BLaER1 (cell line): ENCODE results near the gene TUSC7.

Experiments used
- H3K27ac ChIP-seq: shearing (Covaris generic); formaldehyde crosslinking; 2 replicates; pipeline ENCODE4 v1.8.1; 2022
- H3K27me3 ChIP-seq: shearing (Covaris generic); formaldehyde crosslinking; 2 replicates; pipeline ENCODE4 v1.8.1; 2022
- H3K36me3 ChIP-seq: shearing (Covaris generic); formaldehyde crosslinking; 2 replicates; pipeline ENCODE4 v1.8.1; 2022
- H3K4me1 ChIP-seq: shearing (Covaris generic); formaldehyde crosslinking; 2 replicates; pipeline ENCODE4 v1.8.1; 2022
- H3K4me2 ChIP-seq: shearing (Covaris generic); formaldehyde crosslinking; 2 replicates; pipeline ENCODE4 v1.8.1; 2022
- H3K4me3 ChIP-seq: shearing (Covaris generic); formaldehyde crosslinking; 2 replicates; pipeline ENCODE4 v1.8.1; 2022
- H3K9ac ChIP-seq: shearing (Covaris generic); formaldehyde crosslinking; 2 replicates; pipeline ENCODE4 v1.8.1; 2022
- H3K9me3 ChIP-seq: shearing (Covaris generic); formaldehyde crosslinking; 2 replicates; pipeline ENCODE4 v1.8.1; 2022
- H4K20me1 ChIP-seq: shearing (Covaris generic); formaldehyde crosslinking; 2 replicates; pipeline ENCODE4 v1.8.1; 2022
- Cebpa-rat ChIP-seq: shearing (Covaris generic); IDR thresholded peaks from 2 replicates; pipeline ENCODE4 v1.8.1; 2022

Gene TUSC7

GRCh38 chr3:116757315-116757714 is 47.7 kb downstream of the TUSC7 start:
- H3K4me2 ChIP-seq: no peak overlapping the region
- H3K27ac ChIP-seq: no peak overlapping the region
- no peaks in the 10 kb centered on the region for H4K20me1 ChIP-seq
- H3K36me3 ChIP-seq: no peaks in the 10 kb centered on the region
- H3K4me3 ChIP-seq: no peak overlapping the region
- H3K4me1 ChIP-seq: no peaks in the 10 kb centered on the region
- H3K27me3 ChIP-seq: no peaks in the 10 kb centered on the region
- H3K9me3 ChIP-seq: no peaks in the 10 kb centered on the region
- no peak overlapping the region for H3K9ac ChIP-seq
- TF ChIP-seq Cebpa-rat: no peak

GRCh38 chr3:116759316-116759715 is 49.7 kb downstream of the TUSC7 start:
- H3K4me1 ChIP-seq: no peaks in the 10 kb centered on the region
- H4K20me1 ChIP-seq: no peaks in the 10 kb centered on the region
- H3K4me2 ChIP-seq: no peak overlapping the region
- no peaks in the 10 kb centered on the region for H3K27me3 ChIP-seq
- TF ChIP-seq Cebpa-rat: no peak
- H3K4me3 ChIP-seq: no peak overlapping the region
- H3K9me3 ChIP-seq: no peaks in the 10 kb centered on the region
- no peaks in the 10 kb centered on the region for H3K36me3 ChIP-seq
- H3K27ac ChIP-seq: no peak overlapping the region
- H3K9ac ChIP-seq: no peak overlapping the region
